Kidney glomerular epithelial cell (primary cell): ENCODE measurements around the gene HOXA11.

ENCODE experiments used
- DNase-seq: peaks from one replicate; lab custom pipeline; 2025; lab: John Stamatoyannopoulos, UW

Gene HOXA11

DNA sequence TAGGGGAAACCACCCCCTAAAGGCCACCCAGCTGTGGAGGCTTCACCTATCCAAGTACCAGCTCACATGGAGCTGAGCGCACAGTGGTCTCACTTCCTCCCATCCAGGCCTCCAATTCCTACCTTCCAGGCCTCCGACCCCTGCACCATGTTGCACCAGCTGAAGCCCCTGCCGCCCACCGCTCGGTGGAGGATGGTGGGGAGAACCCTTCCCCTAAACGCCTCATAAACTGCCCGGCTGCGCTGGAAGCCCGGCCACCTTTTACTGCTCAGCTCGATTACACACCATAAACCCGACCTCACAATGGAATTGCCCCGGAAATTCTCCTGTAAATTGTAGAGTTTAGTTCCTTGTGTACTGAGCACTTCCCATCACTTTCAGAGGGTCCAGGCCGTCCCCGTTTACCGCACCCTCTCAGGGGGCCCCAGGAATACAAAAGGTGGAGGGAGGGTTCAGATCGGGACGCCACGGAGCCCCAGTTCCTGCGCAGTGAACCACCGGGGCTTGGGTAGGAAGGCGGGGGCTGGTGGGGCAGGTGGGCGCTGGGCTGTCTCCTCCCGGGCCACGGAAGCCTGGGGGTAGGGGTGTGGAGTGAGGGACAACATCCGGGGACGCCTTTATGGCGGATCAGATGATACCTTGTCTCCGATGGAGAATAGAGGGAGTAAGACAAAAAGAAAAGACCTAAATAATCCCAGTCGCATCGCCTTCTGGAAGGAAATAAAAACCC is 27.2 kb downstream of the HOXA11 start:
- no peak for DNase-seq

DNA sequence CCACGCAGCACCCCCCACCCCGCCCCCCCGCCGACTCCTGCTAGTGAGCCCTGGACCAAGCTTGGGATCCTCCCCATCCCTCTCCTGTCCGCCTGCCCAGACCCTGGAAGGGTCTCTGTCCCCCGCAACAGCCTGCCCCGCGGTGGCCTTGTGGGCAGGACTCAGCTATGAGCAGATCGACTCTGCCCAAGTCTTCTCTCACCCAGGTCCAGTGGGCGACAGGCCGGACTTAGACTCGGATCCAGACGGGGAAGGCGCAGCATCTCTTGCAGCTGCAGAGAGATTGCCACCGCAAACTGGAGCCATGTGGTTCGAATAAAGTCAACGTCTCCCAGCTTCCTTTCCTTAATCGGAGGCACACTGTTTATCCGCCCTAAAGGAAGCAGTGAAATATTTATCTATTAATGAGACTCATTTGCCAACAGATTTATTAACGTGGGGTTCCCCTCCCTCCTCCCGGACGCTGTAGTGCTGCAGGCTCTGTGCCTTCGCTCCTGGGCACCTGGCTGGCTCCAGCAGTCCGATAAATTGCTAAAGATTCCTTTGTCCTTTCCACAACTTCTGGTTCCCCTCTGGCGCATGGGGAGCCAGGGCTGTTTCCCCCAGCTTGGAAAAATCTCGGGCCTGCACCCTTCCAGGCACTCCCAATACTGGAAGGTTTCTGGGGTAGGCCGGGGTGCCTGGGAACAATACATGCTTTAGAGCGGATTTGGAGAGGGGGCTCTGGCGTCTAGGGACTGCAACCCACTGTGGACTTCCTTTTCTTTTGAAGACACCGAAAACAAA is 27.9 kb downstream of the HOXA11 start:
- no peak for DNase-seq

DNA sequence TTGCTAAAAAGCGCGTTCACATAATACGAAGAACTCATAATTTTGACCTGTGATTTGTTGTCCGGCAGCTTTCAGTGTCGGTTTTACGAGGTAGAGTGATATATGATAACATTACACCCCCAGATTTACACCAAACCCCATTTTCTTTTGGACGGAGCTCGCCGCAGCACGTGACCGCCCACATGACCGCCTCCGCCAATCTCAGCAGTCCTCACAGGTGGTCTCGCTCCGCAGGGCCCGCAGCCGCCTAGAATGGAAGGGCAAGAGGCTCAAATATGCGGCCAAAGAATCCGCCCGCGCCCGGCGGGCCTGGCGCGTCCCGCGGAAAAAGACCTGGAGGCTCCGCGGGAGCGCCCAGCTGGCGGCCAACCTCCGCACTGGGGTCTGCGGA is 28.5 kb downstream of the HOXA11 start, which contains the start of gene HOXA7:
HOXA7 (minus strand) TSS at position 168 of the 391 bp plus-strand sequence; CDS start at position 38, 130 bp downstream.
- no peak for DNase-seq

DNA sequence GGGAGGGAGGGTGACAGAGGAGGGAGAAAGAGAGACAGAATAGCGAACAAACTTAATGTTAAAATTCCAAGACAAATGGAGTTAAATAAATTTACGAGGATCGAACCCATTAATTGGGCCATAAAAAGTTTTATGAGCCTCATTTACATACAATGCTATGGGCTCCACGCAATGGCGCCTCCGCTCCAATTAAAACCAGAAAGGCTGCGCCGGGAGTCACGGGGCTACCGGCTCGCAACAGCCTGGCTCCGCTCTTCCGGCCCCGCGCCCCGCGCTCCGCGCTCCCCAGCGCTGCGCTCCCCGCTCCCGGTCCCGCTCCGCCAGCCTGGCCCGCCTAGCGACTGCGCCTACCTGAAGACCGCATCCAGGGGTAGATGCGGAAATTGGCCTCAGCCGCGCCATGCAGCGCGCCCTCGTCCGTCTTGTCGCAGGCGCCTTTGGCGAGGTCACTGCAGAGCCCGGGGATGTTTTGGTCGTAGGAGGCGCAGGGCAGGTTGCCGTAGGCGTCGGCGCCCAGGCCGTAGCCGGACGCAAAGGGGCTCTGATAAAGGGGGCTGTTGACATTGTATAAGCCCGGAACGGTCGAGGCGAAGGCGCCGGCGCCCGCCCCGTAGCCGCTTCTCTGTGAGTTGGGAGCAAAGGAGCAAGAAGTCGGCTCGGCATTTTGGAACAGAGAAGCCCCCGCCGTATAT is 29.1 kb downstream of the HOXA11 start:
- DNase-seq, result no peak

DNA sequence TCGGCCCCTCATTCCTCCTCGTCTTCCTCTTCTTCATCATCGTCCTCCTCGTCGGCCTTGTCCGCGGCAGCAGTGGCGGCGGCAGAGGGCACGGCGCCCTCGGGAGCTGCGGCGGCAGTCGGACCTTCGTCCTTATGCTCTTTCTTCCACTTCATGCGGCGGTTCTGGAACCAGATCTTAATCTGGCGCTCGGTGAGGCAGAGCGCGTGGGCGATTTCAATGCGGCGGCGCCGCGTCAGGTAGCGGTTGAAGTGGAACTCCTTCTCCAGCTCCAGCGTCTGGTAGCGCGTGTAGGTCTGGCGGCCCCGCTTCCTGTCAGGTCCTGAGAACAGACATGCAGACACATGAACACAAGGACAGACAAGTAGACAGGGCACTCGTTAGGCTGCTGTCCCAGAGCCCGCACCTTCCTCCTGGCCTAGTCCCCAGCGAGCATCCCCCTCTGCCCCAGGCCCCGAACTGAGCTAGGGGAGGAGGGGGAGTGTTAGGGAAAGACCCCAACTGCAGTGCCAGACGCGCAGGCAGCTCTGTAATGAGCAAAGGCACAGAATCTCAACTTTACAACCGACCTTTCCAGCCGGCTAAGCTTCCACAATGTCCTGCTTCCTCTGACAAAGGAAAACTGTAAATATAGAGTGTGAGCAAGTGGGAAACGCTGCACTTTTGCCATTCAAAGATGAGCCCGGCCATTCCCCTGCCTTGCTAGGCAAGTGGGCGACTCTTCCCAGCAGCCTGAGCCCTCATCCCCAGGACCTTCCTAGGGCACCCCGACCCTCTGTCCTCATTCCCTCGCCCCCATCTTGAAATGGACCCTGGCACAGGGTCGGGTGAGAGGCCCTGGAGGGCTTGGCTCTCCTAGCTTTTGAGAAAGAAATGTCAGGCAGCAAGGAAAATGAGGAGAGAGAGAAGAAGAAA is 29.9 kb downstream of the HOXA11 start:
- DNase-seq, result no peak

DNA sequence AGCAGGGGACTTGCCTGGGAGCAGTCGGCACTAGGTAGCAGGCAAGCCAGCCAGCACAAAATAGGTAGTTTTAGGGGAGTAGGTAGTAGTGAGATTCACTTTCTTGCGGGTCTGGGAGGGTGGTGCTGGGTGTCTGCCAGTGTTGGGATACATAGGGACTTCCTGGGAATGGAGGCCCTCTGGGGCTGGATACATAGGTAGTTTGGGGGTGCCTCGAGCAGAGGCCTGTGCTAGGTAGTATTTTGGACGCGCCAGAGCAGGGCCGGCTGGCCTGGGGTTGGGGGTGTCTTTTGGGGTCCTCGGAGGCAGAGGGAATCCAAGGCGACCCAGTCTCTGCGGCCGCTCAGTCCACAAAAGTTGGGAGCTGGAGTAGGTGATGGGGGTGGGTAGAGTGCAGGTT is 30.7 kb downstream of the HOXA11 start:
- no peak for DNase-seq

DNA sequence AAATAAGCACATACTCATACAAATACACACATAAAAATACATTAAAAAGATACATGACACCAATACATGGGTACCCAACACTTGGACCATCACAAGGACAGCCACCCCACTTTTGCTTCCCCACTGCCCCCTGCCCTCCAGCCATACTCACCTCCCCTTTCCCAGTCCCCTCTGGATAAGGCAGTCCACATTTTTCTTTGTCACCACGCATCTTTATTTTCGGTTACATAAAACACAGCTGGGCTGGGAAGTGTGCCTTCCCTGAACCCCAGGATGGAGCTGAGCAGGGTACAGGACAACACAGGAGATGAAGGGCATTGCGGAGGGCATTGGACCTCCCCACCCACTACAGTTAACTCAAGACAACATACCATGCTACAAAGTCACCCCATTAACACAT is 31.5 kb downstream of the HOXA11 start:
- no peak for DNase-seq

DNA sequence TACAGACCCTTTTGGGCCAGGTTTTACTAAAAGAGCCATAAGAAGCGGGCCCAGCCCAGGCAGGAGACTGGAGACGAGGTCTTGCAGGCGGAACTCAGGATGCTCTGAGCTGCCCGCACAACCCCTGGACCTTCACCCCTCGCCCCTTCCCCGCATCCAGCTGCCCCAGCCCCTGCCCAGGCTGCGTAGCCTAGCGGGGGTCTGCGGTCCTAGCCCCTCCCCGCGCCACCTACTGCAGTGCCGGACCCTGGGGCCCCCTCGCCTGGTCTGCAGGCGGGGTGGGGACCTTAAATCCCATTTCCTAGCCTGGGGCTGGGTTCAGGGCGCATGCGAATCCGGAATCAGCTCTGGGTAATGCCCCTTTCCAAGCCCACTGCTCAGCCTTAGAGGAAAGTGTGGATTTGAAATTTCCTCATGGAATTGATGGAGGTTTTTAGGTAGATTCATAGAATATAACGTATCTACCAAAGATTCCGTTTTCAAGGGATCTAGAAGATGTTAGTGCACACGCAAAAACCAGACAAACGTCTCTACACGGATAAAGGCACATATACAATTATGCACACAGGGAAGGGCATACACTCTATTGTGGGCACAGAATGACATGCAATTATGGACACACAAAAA is 32.1 kb downstream of the HOXA11 start:
- DNase-seq, result no peak

DNA sequence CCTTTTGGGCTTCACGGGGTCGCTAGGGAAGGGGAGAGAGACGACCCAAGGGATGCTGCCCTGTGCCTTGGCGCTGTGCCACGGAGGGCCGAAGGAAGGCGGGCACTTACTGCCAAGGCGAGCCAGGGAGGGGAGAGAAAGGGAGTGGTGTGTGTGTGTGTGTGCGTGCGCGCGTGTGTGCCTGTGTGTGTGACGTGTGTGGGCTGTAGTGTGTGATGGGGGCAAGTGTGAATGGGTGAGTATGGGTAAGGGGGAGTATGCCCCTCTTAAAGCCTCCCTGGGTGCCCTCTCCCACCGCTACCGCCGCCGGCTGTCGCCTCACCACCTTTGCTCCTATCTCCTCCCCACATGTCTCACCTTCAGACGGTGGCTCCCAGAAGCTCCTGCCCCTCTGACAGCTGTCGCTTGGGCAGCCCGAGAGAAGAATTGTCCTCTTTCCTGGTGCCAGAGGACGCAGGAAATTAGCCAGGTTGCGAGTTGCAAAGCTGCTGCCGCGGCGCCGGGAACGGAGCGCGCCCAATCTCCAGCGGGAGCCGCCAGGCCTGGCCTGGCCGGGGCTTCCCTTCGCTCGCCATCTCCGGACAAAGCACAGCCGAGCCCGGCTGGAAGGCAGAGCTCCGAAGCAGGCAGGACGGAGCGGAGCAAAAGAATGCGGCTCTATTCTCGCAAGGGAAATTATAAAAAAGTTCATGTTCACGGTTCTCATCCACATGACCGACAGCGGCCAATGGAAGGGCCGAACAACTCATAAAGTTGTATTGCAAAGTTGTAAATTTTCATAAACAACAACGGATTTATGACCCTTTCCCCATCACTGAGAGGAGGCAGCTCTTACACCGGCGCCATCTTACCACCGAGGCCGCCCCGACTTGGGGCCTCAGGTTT is 32.9 kb downstream of the HOXA11 start, which contains the start of gene HOXA3:
HOXA3 (minus strand) TSS at position 653 of the 885 bp plus-strand sequence. CDS start 41,943 bp downstream, outside the sequence.
- no peak for DNase-seq

DNA sequence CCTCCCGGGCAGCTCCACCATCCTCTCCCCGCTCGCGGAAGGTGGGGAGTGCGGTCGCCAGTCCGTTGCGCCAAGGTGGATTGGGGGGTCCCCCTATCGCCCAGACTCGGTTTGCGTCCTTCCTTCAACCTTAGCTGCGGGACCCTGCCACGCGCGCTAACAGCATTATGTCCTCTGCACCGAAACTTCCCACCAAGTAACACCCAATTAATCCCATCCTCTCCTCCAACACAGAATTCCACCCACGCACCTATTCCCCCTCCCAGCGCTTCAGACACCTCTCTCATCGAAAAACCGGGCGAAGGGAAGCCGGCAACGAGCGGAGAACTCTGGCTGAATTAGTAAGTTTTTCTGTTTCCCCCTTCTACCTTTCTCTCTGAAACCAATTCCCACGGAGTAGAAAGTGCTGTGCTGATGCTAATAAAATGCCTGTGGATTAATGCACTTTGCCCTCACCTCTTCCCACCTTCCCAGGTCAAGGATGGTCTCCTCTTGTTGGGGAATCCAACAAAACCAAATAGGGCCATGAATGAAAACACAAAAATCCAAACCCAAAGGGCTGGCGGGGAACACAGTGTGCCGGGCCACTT is 33.6 kb downstream of the HOXA11 start:
- no peak for DNase-seq

DNA sequence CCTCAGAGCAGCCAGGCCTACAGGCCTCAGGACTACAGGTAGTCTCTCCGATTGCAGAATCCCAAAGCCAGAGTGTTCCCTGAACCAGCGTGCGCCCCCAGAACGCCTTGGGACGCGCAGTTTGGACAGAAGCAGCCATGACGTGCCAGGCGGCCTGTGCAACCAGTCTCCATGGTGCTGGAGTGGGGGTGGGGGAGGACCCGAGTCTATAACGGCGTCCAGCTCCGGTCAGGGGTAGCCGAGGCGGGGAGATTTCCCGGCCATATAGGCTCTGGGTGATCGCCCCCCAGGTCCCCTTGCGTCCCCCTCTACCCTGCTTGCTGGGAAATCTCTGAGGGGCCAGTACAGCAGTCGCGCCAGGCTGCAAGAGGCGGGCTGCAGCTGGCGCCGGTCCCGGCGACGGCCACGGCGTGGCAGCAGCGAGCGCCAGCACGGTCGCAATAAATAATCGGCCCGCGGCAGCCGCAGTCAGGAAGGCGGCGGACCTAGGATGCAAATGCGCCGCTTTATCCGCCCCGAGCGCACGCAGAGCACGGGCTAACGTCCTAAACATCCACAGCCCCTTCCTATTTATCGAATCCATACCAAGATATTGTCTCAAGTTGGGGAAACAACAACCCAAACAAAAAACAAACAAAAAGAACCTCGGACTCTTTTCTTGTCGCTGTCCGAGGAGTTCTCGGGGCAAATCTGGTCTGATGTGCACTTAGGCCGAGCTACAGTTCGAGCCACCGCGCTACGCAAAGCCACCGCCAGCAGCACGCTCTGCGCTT is 34.3 kb downstream of the HOXA11 start:
- DNase-seq, result no peak

DNA sequence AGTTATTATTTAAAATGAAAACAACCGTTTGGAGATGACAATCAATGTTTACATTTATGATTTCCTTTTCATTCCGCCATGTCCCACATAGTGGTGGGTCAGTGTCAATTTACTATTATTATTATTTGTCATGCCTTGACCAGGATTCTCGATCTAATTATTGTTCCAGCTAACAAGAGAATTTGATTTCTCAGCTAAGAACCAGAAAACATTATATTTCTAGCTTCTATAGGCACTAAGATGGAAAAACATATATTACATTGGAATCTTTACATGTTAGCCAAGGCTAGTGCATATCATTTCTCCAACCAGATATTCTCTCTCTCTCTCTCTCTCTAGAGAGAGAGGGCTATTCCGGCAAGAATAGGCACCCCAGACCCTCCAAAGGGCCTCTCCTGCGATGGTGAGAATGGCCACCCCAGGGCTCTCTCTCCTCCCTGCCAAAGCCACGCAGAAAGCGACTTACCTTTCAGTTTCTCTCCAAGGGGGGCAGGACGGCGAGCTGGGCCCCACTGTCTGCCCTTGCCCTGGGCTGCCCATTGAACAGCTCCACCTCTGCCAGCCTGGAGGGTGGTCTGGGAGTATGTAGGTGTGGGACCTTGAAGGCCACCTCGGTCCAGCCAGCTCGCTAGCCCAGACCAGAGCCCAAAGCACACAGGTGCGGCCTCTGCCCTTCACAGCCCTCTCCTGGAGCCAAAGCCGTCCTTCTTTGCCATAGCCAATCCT is 35.0 kb downstream of the HOXA11 start:
- DNase-seq, result no peak

DNA sequence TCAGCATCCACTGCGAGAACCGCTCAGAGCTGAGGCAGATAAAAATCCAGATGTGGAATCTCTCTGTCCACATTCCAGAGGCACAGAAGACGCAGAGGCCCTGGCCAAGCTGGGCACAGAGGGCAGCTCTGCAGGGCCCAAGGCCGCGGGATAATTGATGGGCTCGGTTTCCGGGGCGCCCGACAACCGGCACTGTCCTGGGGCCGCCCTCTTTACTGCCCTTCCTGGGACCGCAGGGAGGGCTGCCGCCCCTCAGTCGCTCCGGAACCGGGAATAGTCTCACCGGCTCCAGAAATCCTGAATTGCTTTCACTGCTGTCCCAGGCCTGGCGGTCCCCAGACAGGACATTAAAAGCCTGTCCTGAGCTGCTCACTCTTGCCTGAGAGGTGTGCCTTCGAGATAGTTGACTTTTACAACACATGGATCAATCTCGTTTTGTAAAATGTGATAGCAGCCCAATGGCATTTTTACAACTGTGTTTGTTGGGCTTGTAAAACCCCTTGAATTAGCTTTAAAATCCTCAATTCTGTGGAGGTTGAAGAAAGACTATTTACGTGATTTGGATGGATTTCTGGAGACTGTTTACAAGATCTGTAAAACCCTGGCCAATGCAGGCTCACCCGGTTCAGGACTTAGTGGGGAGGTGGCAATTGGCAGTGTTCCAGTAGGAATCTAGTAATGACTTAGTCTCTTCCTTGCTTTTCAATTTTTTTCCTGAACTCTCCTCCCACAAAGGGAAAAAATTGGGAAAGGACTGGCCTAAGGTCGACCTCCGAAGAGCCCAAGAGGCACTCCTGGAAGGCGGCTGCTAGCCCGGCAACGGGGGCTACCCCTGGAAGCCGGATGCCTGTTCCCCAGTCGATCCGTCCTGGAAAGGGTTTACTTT is 36.0 kb downstream of the HOXA11 start:
- DNase-seq, result no peak

DNA sequence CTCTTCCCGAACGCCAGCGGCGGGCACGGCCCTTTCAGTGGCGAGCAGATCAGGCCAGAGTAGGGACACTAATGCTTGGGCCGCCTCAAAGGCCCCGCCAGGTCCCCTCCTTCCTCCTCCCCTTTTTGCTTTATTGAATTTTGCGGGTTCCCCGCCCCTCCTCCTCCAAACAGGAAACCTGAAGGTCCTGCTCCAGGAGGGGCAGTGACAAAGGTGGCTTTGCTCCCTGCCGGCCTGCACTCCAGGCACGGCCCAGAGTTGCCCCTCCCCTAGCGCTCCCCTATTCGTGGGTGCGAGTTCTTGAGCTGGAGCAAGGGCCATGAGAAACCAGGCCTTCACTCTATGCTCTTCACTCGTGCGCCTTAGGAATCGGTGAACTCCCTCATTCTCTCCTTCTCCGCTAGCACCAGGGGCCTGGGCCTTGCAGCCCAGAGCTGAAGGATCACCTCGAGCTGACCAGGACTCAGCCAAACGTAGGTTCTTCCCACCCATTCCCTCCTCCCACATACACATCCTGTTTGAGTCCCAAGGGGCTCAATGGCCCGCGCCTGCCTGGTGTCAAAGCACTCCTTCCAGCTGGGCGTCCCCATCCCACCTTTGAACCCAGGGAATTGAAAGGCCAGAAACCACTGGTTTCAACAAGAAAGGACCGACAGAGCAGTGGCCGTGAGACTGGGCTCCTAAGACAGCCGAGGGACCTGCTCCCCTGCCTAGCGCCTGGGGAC is 36.8 kb downstream of the HOXA11 start:
- DNase-seq, result no peak

DNA sequence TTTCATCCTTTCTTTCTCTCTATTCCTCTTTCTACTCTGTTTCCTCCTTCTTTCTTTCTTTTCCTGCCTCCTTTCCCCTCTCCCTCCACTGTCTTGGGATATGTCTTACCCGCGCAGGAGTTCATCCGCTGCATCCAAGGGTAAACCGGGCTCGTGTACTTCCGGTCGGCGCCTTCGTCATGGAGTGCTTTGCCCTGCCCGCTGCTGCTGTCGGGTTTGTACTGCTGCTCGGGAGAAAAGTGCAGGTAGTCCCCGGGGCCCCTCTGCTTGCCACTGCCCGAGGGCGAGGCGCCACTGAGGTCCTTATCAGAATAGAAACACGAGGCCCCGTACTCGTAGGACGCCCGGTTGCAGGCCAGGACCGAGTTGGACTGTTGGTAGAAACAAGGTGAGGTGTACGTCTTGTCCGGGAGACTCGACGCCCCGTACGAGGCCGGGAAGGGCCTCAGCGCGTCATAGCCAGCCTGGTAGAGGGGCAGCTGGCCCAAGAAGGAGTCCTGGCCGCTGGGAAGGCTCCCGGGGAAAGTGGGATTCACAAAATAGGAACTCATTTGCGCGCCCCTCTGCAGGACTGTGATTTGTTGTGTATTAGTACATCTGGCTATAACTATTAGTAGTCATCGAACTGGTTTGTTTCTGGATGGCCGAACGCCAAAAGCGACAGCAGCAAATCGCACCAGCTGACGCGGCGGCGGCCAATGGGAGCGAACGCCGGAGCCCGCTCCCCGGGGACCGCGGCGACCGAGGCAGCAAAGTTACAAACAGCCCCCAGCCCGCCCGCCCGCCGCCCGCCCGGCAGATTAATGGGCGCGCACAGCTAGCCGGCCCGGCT is 37.6 kb downstream of the HOXA11 start, which contains the start of gene HOXA6:
HOXA6 (minus strand) TSS at position 576 of the 832 bp plus-strand sequence; CDS start at position 551, 25 bp downstream.
- DNase-seq, result no peak
